GM13977 (cell line): ENCODE data around the gene PCK1.

Experiments used
- DNase-seq: peaks from one replicate; pipeline ENCODE4 v3.0.0; 2012; ENCODE audit warnings: low spot score
- CTCF ChIP-seq: IDR thresholded peaks from 2 replicates; pipeline ENCODE4 v1.5.1; 2012; ENCODE audit warnings: mild to moderate bottlenecking, control low read depth; ENCODE audit not compliant: insufficient read depth; ENCODE audit errors: extremely low read depth, missing control alignments
- in situ Hi-C: fragments of 300-500 bp; cut with MboI; formaldehyde crosslinking; loops from one replicate; pipeline ENCODE4 v1.12.0; 2022; ENCODE audit warnings: low sequenced_read_pairs, low pct_unique_long_range_greater_than_20kb, mixed read lengths, inconsistent platforms; ENCODE audit not compliant: unreplicated experiment

Gene PCK1

GRCh38 chr20:57536120-57536708 lies 24.7 kb upstream of the PCK1 start:
- in situ Hi-C loops, result no loop called here
- TF ChIP-seq CTCF, result no peak

GRCh38 chr20:57536771-57537724 lies 23.9 kb upstream of the PCK1 start:
- DNase-seq, result no peak
- in situ Hi-C loops, result no loop called here
- TF ChIP-seq CTCF, result no peak

More at GRCh38 chr20:57536120-57536708, 24.7 kb upstream of the PCK1 start:
- no peak for DNase-seq

GRCh38 chr20:57537822-57538221 lies 23.1 kb upstream of the PCK1 start:
- in situ Hi-C loops, result no loop called here
- DNase-seq, result no peak
- no peak for TF ChIP-seq CTCF

- in situ Hi-C loops, result no loop called here
- TF ChIP-seq CTCF, result no peak
- no peak for DNase-seq
These were observed 21.0 kb upstream of the PCK1 start for GRCh38 chr20:57539889-57540288.

- no peak for DNase-seq
- in situ Hi-C loops, result no loop called here
- no peak for TF ChIP-seq CTCF
These were observed 19.9 kb upstream of the PCK1 start for GRCh38 chr20:57540890-57541580.

GRCh38 chr20:57543754-57544153 lies 17.2 kb upstream of the PCK1 start:
- TF ChIP-seq CTCF, result no peak
- in situ Hi-C loops, result no loop called here
- no peak for DNase-seq
